Muscle of leg (tissue), 11 donors: ENCODE measurements around the gene RHOBTB3. TPM values are rescaled to one million over a fixed set of nuclear protein-coding genes. Genes with fewer than 3 reads are reported as not detected.

Experiments used
- DNase-seq: peaks from one replicate; pipeline ENCODE4 v3.0.0; 2013
- H3K27ac ChIP-seq: one replicate; pipeline ENCODE4 v1.5.1; 2013; ENCODE audit warnings: mild to moderate bottlenecking, low read length, control low read depth
- H3K27me3 ChIP-seq: one replicate; pipeline ENCODE4 v1.6.1; 2013; ENCODE audit warnings: low read length; ENCODE audit not compliant: control insufficient read depth, insufficient read depth
- H3K36me3 ChIP-seq: one replicate; pipeline ENCODE4 v1.6.1; 2013; ENCODE audit warnings: low read length; ENCODE audit not compliant: control insufficient read depth, insufficient read depth
- H3K4me1 ChIP-seq: one replicate; pipeline ENCODE4 v1.6.1; 2013; ENCODE audit warnings: low read length; ENCODE audit not compliant: control insufficient read depth, insufficient read depth
- H3K4me3 ChIP-seq: one replicate; pipeline ENCODE4 v1.5.1; 2013; ENCODE audit warnings: low read length, control low read depth
- H3K9me3 ChIP-seq: replicated peaks from 2 replicates; pipeline ENCODE4 v1.6.1; 2013; ENCODE audit warnings: low read depth, low read length; ENCODE audit not compliant: control insufficient read depth
- WGBS: methylation state at CpG from one replicate; pipeline ENCODE4 v1.1.5; 2013; ENCODE audit warnings: missing lambda C conversion rate; ENCODE audit not compliant: insufficient coverage; 5-methylcytosine and 5-hydroxymethylcytosine counted together
- polyA plus RNA-seq, 8 donors: library from polyadenylated mRNA; unstranded; fragments of 120-200 nt; gene quantifications; one replicate each; pipeline versions ENCODE4 v1.2.1 to v1.2.3, GENCODE V29; 2013; ENCODE audit warnings: inconsistent platforms in 1 of 8, low replicate concordance in 1 of 8; ENCODE audit not compliant: insufficient read length in 8 of 8, insufficient read depth in 1 of 8
- total RNA-seq: library from RNA; stranded (reverse); fragments of 120-200 nt; gene quantifications from one replicate; pipeline ENCODE4 v1.2.4, GENCODE V29; 2013

RHOBTB3 gene
- total and polyA plus RNA-seq, 9 donors = 63.6 to 153 (median 91.2) TPM

DNA sequence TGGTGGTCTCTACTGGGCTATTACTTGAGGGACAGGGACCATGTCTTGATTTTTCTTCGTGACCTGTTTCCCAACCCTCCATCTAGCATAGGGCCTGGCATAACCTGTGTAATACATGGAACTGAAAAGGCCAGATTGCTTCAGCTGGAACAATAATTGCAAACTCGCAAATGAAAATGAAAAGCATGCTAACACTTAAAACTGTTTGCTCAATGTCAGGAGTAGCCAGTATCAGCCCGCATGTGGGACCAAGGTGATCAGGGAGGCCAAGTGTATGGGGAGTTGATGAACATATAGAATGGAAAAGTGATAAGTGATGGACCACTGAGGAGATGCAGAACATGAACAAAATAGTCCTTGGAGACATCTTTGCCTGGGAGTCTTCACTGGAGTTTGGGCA lies 66.2 kb downstream of the RHOBTB3 start:
- Histone ChIP-seq H3K36me3 (peaks cover 17% of the 10 kb centered on the region), H3K4me1 (no peaks in the 10 kb centered on the region), H3K9me3 (no peaks in the 10 kb centered on the region), H3K27me3 (no peaks in the 10 kb centered on the region), H3K27ac (no peak overlapping the region), H3K4me3 (no peak overlapping the region)
- WGBS = 90% methylated on average over 2 of the region's 3 CpGs
- DNase-seq = no peak

DNA sequence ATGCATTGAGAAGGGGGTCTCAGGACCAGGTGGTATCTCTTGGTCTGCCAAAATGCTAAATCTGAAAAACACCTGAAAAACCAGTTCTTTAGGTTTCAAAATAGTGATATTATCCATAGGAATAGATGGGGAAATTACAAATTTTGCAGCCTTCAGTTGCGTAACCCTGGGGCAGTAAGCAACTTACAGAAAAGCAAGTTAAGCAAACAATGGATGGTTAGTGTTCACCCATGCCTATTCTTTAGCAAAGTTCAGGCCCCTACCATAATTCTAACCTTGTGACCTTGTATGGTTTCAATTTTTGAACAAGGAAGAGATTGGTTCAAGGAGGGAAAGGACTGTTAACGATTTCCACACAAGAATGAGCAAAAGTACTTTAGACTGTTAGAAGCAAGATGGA lies 66.9 kb downstream of the RHOBTB3 start:
- whole genome bisulfite sequencing = no CpG with 5 or more reads among the region's 2 CpGs
- no peak overlapping the region for H3K27ac ChIP-seq
- H3K27me3 ChIP-seq = no peaks in the 10 kb centered on the region
- no peak for DNase-seq
- H3K4me3 ChIP-seq = no peak overlapping the region
- no peaks in the 10 kb centered on the region for H3K9me3 ChIP-seq
- H3K4me1 ChIP-seq = no peaks in the 10 kb centered on the region
- peaks cover 21% of the 10 kb centered on the region for H3K36me3 ChIP-seq

DNA sequence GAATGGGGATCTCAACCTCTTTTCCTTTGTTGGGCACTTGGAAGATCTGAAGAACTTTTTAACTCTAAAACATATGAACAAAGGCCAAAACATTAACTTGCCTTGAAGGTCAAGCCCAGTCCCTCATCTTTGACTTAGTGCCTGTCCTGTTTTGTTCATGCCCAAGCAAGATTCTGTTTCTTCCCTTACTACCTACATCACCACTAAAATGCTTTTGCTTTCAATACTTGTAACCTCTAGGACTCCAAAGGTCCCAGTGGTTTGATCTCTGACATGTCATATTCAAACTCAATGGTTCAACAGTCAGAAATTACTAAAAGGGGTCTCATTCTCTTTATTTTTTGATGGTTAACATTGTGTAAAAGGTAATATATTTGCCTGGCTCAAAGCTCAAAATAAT lies 67.4 kb downstream of the RHOBTB3 start:
- Histone ChIP-seq H3K9me3 (no peaks in the 10 kb centered on the region), H3K36me3 (peaks cover 20% of the 10 kb centered on the region), H3K4me1 (no peaks in the 10 kb centered on the region), H3K27me3 (no peaks in the 10 kb centered on the region), H3K27ac (no peak overlapping the region), H3K4me3 (no peak overlapping the region)
- no peak for DNase-seq

DNA sequence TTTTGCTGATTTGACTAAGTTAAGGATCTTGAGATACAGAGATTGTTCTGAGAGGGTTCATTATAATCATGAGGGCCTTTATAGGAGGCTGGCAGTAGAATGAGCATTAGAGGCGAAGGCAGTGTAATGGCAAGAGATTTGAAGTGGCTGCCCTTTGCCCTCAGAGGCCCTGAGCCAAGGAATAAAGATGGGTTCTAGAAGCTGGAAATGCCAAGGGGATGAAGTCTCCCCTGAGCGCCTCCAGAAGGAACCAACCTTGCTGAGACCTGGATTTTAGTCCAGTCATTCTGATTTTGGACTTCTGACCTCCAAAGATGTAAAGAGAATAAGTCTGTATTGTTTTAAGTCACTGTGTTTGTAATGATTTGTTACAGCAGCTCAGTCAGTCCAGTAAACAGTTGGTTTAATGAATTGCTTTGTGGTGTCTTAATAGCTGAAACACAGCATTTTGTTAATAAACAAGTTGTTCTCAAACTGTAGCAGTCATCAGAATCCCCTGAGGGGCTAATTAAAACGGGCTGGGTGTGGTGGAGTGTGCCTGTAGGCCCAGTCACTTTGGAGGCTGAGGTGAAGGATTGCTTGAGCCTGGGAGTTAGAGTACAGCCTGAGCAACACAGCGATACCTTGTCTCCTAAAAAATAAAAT lies 68.2 kb downstream of the RHOBTB3 start:
- DNase-seq = no peak
- 93% methylated on average over 4 of the region's 4 CpGs for WGBS
- no peaks in the 10 kb centered on the region for H3K27me3 ChIP-seq

DNA sequence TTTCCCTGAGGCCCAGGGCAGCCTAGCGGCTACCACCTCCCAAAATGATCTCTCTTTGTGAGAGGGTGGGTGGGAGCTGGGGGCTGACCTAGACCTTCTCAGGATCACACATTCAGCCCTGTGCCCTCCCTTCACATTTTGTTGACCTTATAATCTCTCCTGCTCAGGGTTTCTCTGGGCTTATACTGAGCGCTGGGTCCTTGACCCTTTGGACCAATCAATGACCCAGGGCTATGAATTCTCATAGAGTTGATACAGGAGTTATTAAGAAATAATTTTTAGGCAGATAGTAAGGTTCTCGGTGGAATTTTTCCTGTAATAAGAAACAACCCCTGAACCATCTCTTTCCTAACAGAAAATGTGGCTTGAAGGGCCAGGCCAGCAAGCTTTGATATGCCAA lies 69.4 kb downstream of the RHOBTB3 start:
- Histone ChIP-seq H3K9me3 (peaks cover 6% of the 10 kb centered on the region), H3K27me3 (no peaks in the 10 kb centered on the region), H3K27ac (no peak overlapping the region), H3K4me1 (no peaks in the 10 kb centered on the region), H3K36me3 (peaks cover 16% of the 10 kb centered on the region), H3K4me3 (no peak overlapping the region)
- DNase-seq = no peak
- no CpG with 5 or more reads among the region's 3 CpGs for WGBS

More for the DNA sequence above, 68.2 kb downstream of the RHOBTB3 start:
- H3K4me1 ChIP-seq = no peaks in the 10 kb centered on the region
- no peak overlapping the region for H3K27ac ChIP-seq
- no peaks in the 10 kb centered on the region for H3K9me3 ChIP-seq
- no peak overlapping the region for H3K4me3 ChIP-seq
- peaks cover 13% of the 10 kb centered on the region for H3K36me3 ChIP-seq

DNA sequence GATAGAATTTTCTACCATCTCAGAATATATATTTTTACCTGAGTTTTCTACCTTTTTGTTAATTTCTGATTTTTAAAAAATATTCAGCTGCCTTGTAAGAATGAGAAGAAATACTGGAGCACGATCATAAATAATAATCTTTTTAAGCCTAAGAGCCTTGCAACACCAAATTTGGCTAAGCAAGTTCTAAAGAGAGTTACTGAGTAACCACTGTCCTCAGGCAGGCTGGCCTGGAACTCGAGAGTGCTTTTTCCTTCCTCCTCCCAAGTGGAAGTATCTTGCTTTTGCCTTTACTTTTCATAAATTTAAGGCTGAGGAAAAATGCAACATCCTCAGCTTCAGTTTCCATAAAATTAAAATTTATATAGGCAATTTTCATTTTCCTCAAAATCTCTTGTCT lies 70.4 kb downstream of the RHOBTB3 start:
- H3K27ac ChIP-seq = no peak overlapping the region
- H3K9me3 ChIP-seq = peaks cover 6% of the 10 kb centered on the region
- H3K4me1 ChIP-seq = no peaks in the 10 kb centered on the region
- H3K27me3 ChIP-seq = no peaks in the 10 kb centered on the region
- peaks cover 15% of the 10 kb centered on the region for H3K36me3 ChIP-seq
- H3K4me3 ChIP-seq = no peak overlapping the region
- WGBS = no CpG with 5 or more reads among the region's 2 CpGs
- no peak for DNase-seq

DNA sequence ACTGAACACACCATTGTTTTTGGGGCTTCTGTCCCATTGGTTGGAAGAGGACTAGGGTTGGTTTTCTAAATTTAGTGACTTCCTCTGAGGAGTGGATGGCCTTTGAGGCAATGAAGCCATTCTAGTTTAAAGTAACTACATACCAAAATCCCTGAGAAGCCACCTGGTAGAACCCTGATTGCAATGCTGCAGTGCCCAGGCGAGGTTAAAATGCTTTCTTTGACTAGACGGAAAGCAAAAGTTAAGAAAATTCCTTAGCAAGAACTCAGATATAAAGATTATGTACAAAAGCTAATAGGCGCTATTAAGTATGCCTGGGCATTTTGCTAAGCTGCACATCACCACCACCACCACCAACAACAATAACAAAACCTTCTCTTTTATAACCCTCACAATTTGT lies 70.8 kb downstream of the RHOBTB3 start:
- Histone ChIP-seq H3K4me1 (no peaks in the 10 kb centered on the region), H3K27ac (no peak overlapping the region), H3K4me3 (no peak overlapping the region), H3K36me3 (peaks cover 11% of the 10 kb centered on the region), H3K9me3 (peaks cover 6% of the 10 kb centered on the region), H3K27me3 (no peaks in the 10 kb centered on the region)
- DNase-seq = no peak
- no CpG with 5 or more reads among the region's 3 CpGs for WGBS

DNA sequence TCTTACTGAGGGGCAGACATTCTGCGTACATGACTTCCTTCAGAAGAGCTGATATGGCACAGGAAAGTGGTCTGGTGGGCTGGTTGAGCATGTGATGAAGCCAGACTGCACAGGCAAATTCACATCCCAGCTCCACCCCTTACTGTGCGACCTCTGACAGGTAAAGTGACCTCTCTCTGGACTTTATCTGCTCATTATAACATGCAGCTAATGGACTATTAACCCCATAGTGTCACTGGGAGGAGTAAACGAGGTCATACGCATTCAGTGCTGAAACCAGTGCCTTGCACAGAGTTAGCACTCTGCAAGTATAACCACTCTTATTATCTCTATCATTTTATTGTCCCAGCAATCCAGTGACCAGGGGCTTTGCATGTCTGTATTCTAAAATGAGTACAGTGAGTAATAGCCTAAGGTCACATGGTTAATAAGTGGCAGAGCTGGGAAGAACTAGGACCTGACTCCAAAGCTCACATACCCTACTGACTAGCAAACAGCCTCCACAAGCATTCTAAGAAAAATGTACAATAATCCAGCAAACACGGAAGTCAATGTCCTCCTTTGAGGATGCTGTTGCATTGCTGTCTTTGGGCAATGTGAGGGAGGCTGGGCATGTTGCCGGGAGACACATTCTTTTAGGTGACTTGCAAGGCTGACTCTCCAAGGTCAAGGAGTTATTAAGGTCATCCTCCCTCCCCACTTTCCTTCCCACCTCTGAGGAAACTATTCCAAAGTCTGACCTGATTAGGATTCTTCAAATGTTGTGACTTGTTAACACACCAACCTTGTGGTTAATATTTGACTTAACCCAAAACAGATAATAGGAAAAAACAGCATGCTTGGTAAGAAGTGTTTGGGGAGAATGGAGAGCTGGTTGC lies 72.4 kb downstream of the RHOBTB3 start:
- WGBS = 100% methylated on average over 1 of the region's 6 CpGs
- Histone ChIP-seq H3K27ac (no peak overlapping the region), H3K9me3 (peaks cover 6% of the 10 kb centered on the region), H3K4me1 (peaks cover 5% of the 10 kb centered on the region), H3K4me3 (no peak overlapping the region), H3K36me3 (peaks cover 6% of the 10 kb centered on the region), H3K27me3 (no peaks in the 10 kb centered on the region)
- DNase-seq = no peak

DNA sequence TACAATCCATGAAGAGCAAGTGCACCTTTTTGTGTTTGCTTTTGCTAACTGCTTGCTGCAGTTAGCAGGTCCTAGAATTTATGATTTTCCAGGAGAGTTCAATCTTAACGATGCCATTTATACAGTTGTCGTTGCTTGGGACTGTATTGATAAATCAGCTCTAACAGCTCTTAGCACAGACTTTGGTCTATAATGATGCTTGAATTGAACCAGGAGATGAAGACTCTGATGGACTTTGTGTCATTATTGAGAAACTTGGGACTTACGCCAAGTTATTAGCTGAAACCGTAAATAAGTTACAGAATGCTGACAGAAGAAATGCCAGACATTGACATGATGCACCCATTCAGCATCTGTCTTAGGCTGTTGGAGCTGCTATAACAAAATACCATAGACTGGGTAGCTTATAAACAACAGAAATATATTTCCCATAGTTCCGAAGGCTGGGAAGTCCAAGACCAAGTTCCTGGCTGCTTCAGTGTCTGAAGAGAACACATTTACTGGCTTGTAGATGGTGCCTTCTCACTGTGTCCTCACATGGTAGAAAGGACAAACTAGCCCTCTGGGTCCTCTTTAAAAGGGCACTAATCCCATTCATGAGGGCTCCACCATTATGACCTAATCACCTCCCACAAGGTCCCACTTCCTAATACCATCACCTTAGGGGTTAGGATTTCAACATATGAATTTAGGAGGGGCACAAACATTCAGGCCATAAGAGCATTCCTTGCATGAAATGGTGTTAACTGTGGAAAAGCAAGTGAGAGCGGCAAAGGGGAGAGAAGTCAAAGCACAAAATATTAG lies 73.8 kb downstream of the RHOBTB3 start:
- 83% methylated on average over 1 of the region's 6 CpGs for WGBS
- no peak for DNase-seq
- H3K4me3 ChIP-seq = no peak overlapping the region
- H3K27ac ChIP-seq = no peak overlapping the region
- peaks cover 6% of the 10 kb centered on the region for H3K9me3 ChIP-seq
- H3K36me3 ChIP-seq = peaks cover 6% of the 10 kb centered on the region
- no peaks in the 10 kb centered on the region for H3K27me3 ChIP-seq
- H3K4me1 ChIP-seq = peaks cover 12% of the 10 kb centered on the region

DNA sequence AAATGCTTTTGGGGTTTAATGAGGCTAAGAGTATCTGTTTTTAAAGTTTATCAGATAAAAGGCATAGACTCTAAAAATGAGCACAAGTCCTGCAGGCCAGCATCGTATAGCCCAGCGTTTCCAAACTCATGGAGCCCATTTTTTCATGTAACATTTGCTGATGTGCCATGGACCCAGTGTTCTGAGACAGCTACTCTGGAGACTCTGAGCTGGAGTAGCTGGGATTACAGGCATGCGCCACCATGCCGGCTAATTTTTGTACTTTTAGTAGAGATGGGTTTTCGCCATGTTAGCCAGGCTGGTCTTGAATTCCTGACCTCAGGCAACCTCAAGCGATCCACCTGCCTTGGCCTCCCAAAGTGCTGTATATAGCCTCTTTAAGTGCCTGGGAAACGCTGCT lies 75.6 kb downstream of the RHOBTB3 start:
- WGBS = 93% methylated on average over 5 of the region's 7 CpGs
- H3K4me3 ChIP-seq = no peak overlapping the region
- peaks cover 14% of the 10 kb centered on the region for H3K4me1 ChIP-seq
- H3K9me3 ChIP-seq = peaks cover 6% of the 10 kb centered on the region
- H3K36me3 ChIP-seq = peaks cover 6% of the 10 kb centered on the region
- no peaks in the 10 kb centered on the region for H3K27me3 ChIP-seq
- no peak overlapping the region for H3K27ac ChIP-seq
- DNase-seq = no peak
